ENCODE measurements around the gene PRUNE1. TPM values are rescaled to one million over a fixed set of nuclear protein-coding genes. Genes with fewer than 3 reads are reported as not detected.

PRUNE1 gene
- total RNA-seq, 1 donor from 2014 or later = 36.5 TPM

DNA sequence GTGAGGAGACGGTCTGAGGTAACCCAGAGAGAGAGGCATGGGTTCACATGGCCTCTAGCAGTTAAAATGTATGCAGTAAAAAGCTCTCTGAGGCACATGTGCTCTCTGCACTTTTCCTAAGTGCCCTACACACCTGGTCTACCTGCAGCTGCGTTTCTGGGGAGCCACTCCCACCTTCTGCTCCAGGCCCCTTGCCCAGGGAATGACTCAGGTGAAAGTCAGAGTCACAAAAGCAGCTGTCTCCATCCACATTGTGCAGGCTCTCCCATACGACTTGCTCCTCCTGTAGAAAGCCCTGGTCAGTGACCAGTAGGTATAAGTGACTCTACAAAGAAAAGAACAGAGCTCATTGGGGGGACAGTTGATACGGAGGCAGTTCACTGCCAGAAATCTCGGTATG lies 10.3 kb upstream of the PRUNE1 start:
- TF ChIP-seq, protein P1, sequence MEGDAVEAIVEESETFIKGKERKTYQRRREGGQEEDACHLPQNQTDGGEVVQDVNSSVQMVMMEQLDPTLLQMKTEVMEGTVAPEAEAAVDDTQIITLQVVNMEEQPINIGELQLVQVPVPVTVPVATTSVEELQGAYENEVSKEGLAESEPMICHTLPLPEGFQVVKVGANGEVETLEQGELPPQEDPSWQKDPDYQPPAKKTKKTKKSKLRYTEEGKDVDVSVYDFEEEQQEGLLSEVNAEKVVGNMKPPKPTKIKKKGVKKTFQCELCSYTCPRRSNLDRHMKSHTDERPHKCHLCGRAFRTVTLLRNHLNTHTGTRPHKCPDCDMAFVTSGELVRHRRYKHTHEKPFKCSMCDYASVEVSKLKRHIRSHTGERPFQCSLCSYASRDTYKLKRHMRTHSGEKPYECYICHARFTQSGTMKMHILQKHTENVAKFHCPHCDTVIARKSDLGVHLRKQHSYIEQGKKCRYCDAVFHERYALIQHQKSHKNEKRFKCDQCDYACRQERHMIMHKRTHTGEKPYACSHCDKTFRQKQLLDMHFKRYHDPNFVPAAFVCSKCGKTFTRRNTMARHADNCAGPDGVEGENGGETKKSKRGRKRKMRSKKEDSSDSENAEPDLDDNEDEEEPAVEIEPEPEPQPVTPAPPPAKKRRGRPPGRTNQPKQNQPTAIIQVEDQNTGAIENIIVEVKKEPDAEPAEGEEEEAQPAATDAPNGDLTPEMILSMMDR (IDR thresholded peaks at IDR 0.05) = no peak

DNA sequence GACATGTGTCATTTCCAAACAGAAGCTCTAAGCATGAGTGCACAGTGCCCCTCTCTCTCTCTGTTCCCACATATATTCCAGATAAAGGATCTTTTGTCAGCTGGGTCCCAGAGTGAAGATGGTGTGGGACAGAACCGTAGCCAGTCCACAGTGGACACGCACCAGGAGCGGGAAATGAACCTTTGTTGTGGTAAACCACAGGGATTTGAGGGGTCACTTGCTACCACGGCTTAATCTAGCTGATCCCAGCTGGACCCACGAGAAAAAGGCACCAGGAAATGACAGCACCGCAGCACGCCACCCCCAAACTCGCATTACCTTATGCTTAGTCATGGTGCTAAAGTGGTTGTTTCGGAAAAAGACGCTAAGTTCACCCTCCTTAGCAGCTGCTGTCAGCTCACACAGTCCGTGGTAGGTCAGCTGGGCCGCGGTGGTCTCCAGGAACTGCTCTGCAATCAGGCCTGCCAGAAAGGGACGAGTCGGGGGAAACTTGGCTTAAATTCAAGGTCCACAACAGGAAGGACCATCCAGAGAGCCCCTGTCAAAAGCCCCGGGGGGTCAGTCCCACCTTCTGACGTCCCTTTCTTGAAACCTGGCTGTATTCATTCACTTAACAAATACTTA lies 9.1 kb upstream of the PRUNE1 start:
- Histone ChIP-seq H3K4me3 (no peak overlapping the region), H3K27ac (no peak overlapping the region), H3K27me3 (no peaks in the 10 kb centered on the region), H3K9me3 (no peaks in the 10 kb centered on the region), H3K36me3 (peaks cover 35 to 39% of the 10 kb centered on the region in 2 donors), H3K4me1 (peaks cover 3 to 17% of the 10 kb centered on the region in 2 donors)
- TF ChIP-seq, protein P1 (IDR thresholded peaks at IDR 0.05) = no peak
- no peak for DNase-seq (ENCODE audit: low spot score in 2 of 2)
- intact Hi-C loops (cut with DNase I) = no loop called here

More for the DNA sequence above, 10.3 kb upstream of the PRUNE1 start:
- peaks cover 35 to 39% of the 10 kb centered on the region in 2 donors for H3K36me3 ChIP-seq
- peaks cover 0 to 4% of the 10 kb centered on the region in 2 donors for H3K4me1 ChIP-seq
- no peaks in the 10 kb centered on the region for H3K27me3 ChIP-seq
- H3K4me3 ChIP-seq = no peak overlapping the region
- no peak overlapping the region for H3K27ac ChIP-seq
- intact Hi-C loops (cut with DNase I) = loop anchor here (2.0 kb wide), 1 partner anchor 19 kb away; no protein-coding TSS in a partner anchor
- no peaks in the 10 kb centered on the region for H3K9me3 ChIP-seq
- no peak for DNase-seq (ENCODE audit: low spot score in 2 of 2)

DNA sequence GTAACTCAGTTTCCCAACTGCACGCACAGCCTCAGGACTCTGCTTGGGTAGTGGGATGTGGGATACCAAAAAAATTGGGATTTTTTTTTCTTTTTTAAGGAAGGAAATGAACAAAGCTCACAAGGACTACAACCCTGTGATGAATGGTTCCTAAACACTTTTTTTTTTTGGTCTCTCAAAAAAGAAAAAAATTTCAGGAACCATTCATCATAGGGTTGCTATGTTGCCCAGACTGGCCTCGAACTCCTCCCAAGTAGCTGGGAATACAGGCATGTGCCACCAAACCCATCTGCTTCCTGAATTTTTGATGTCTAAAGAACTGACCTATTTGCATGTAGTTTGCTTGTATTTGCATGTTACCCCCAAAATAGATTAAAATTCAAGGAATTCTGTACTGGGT lies 8.3 kb upstream of the PRUNE1 start:
- DNase-seq (ENCODE audit: low spot score in 2 of 2) = no peak
- peaks cover 35 to 39% of the 10 kb centered on the region in 2 donors for H3K36me3 ChIP-seq
- no peaks in the 10 kb centered on the region for H3K9me3 ChIP-seq
- intact Hi-C loops (cut with DNase I) = loop anchor here (10.0 kb wide), 1 partner anchor 305 kb away; the partner anchor contains the start of gene GOLPH3L
- H3K4me3 ChIP-seq = no peak overlapping the region
- TF ChIP-seq, protein P1 (IDR thresholded peaks at IDR 0.05) = no peak
- no peaks in the 10 kb centered on the region for H3K27me3 ChIP-seq
- H3K27ac ChIP-seq = no peak overlapping the region
- H3K4me1 ChIP-seq = peaks cover 6 to 24% of the 10 kb centered on the region in 2 donors

DNA sequence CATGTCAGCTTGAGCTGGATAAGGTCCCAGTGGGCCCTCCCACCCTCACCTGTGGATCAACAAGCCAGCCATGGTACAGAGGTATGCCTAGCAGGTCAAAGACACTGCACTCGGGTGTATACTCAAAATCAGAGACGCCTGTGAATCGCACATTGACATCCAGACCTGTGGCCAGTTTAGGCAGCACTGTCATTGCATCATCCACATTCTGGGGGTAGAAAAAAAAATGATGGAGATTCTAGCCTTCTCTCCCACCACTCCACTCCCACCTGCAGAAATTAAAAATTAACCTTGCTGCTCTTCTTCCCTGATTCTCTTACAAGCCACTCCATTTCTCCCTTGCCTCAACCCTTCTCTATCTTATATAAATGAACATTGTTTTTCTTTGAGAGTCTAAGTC lies 7.8 kb upstream of the PRUNE1 start:
- H3K27ac ChIP-seq = no peak overlapping the region
- TF ChIP-seq, protein P1 (IDR thresholded peaks at IDR 0.05) = no peak
- no peak overlapping the region for H3K4me3 ChIP-seq
- no peak for DNase-seq (ENCODE audit: low spot score in 2 of 2)
- peaks cover 35 to 39% of the 10 kb centered on the region in 2 donors for H3K36me3 ChIP-seq
- H3K9me3 ChIP-seq = no peaks in the 10 kb centered on the region
- H3K27me3 ChIP-seq = no peaks in the 10 kb centered on the region
- peaks cover 8 to 29% of the 10 kb centered on the region in 2 donors for H3K4me1 ChIP-seq
- intact Hi-C loops (cut with DNase I) = loop anchor here (10.0 kb wide), 1 partner anchor 306 kb away; the partner anchor contains the start of gene GOLPH3L

DNA sequence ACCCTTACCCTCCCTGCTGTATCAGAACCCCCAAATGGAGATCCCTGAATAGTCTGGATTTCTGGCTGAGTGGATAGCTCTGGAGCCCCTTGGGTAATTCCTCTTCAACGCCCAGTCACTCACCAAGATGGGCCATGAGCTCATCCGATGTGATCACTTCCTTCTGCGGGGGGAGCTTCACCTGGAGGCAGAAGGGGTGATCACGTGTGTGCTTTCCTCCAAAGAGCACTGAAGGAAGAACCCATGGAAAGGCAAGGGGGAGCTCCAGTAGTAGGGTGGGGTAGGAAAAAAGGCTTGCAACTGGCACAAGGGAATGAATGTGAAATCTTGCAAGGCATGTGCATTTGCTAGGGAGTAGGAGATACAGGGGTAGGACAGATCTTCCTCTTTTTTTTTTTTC lies 6.6 kb upstream of the PRUNE1 start:
- Histone ChIP-seq H3K36me3 (peaks cover 35 to 39% of the 10 kb centered on the region in 2 donors), H3K9me3 (no peaks in the 10 kb centered on the region), H3K27me3 (no peaks in the 10 kb centered on the region), H3K27ac (no peak overlapping the region), H3K4me3 (no peak overlapping the region), H3K4me1 (peaks cover 8 to 29% of the 10 kb centered on the region in 2 donors)
- TF ChIP-seq, protein P1 (IDR thresholded peaks at IDR 0.05) = no peak
- intact Hi-C loops (cut with DNase I) = loop anchor here (10.0 kb wide), 1 partner anchor 307 kb away; the partner anchor contains the start of gene GOLPH3L
- DNase-seq (ENCODE audit: low spot score in 2 of 2) = no peak
